ENCODE data around the gene ENAH. TPM values are rescaled to one million over a fixed set of nuclear protein-coding genes. Genes with fewer than 3 reads are reported as not detected.

ENAH gene
- total and polyA plus RNA-seq, 2 donors (not counting 1 experiment from before 2014, with no cell fraction given), result 1.3 to 1.6 TPM

GRCh38 chr1:225525377-225525776, 127.5 kb downstream of the ENAH start:
- TF ChIP-seq CTCF (IDR thresholded peaks at IDR 0.05) (no peak), EZH2 (IDR thresholded peaks at IDR 0.05; ENCODE audit: borderline replicate concordance, insufficient read depth, low read depth, low read length, poor library complexity, severe bottlenecking) (no peak)
- Histone ChIP-seq H3K27ac (ENCODE audit: low read length in 2 of 2) (no peak overlapping the region), H4K20me1 (ENCODE audit: control insufficient read depth, insufficient read depth, low read length, poor library complexity, severe bottlenecking) (no peaks in the 10 kb centered on the region), H3K4me1 (ENCODE audit: control insufficient read depth in 2 of 2, insufficient read depth in 2 of 2, low read length in 2 of 2) (no peaks in the 10 kb centered on the region), H3K36me3 (replicated peaks in 1 of 2; ENCODE audit: control extremely low read depth in 1 of 2, control insufficient read depth in 1 of 2, extremely low read depth in 1 of 2, insufficient read depth in 2 of 2, low read length in 1 of 2) (no peaks in the 10 kb centered on the region), H3K9ac (ENCODE audit: low read length) (no peak overlapping the region), H3K27me3 (replicated peaks in 1 of 4; ENCODE audit: control extremely low read depth in 1 of 4, control insufficient read depth in 3 of 4, insufficient read depth in 4 of 4, low read length in 3 of 4) (no peaks in the 10 kb centered on the region), H3K79me2 (ENCODE audit: control insufficient read depth, insufficient read depth, low read length) (no peaks in the 10 kb centered on the region), H2AFZ (ENCODE audit: insufficient read depth, low read depth, low read length, poor library complexity, severe bottlenecking) (no peak overlapping the region), H3K9me3 (ENCODE audit: control extremely low read depth in 1 of 3, control insufficient read depth in 2 of 3, insufficient read depth in 1 of 3, low read length in 2 of 3) (no peaks in the 10 kb centered on the region), H3K4me2 (replicated peaks; ENCODE audit: low read depth, low read length, poor library complexity, severe bottlenecking) (no peak overlapping the region), H3K4me3 (ENCODE audit: control extremely low read depth in 1 of 5, extremely low read depth in 1 of 5, insufficient read depth in 1 of 5, low read depth in 2 of 5, low read length in 4 of 5) (no peak overlapping the region)
- intact Hi-C loops (cut with micrococcal nuclease), result no loop called here
- WGBS (ENCODE audit: insufficient coverage), result 92% methylated on average over 7 of the region's 7 CpGs
- Mint-ChIP-seq H3K27ac (no peak overlapping the region), H3K27me3 (peaks cover 5% of the 10 kb centered on the region), H3K9me3 (ENCODE audit: insufficient read depth) (no peaks in the 10 kb centered on the region), H3K4me3 (no peak overlapping the region), H3K4me1 (no peaks in the 10 kb centered on the region)
- no peak for ATAC-seq (ENCODE audit: low read depth)
- POLR2A ChIA-PET, result no interaction called here
- CTCF ChIA-PET, result no interaction called here
- no peak for DNase-seq

DNA sequence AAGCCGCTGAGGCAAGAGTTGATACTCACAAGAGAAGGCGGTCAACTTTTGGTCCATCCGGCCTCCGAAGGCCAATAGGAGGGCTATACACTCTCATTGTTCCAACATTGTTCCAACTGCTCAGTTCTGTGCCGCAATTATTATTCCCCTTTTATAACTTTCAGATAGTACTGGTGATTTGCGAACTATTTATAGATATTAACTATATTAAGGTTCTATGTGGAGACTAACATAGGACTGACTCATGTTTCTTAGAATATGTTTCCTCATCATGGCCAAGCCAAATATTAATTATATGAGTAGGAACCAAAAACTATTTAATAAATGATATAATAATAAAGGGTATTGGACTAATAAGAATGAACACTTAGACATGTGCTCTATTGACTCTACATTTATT, 128.4 kb downstream of the ENAH start:
- ATAC-seq (ENCODE audit: low read depth) (no peak), DNase-seq (no peak)
- Mint-ChIP-seq H3K4me1 (no peaks in the 10 kb centered on the region), H3K4me3 (no peak overlapping the region), H3K9me3 (ENCODE audit: insufficient read depth) (no peaks in the 10 kb centered on the region), H3K27me3 (peaks cover 5% of the 10 kb centered on the region), H3K27ac (no peak overlapping the region)
- intact Hi-C loops (cut with micrococcal nuclease), result no loop called here
- TF ChIP-seq CTCF (IDR thresholded peaks at IDR 0.05) (no peak), EZH2 (IDR thresholded peaks at IDR 0.05; ENCODE audit: borderline replicate concordance, insufficient read depth, low read depth, low read length, poor library complexity, severe bottlenecking) (no peak)
- H3K36me3 ChIP-seq (replicated peaks in 1 of 2; ENCODE audit: control extremely low read depth in 1 of 2, control insufficient read depth in 1 of 2, extremely low read depth in 1 of 2, insufficient read depth in 2 of 2, low read length in 1 of 2), result no peaks in the 10 kb centered on the region
- H3K27me3 ChIP-seq (replicated peaks in 1 of 4; ENCODE audit: control extremely low read depth in 1 of 4, control insufficient read depth in 3 of 4, insufficient read depth in 4 of 4, low read length in 3 of 4), result no peaks in the 10 kb centered on the region
- H3K79me2 ChIP-seq (ENCODE audit: control insufficient read depth, insufficient read depth, low read length), result no peaks in the 10 kb centered on the region
- no peak overlapping the region for H3K27ac ChIP-seq (ENCODE audit: low read length in 2 of 2)
- H2AFZ ChIP-seq (ENCODE audit: insufficient read depth, low read depth, low read length, poor library complexity, severe bottlenecking), result no peak overlapping the region
- no peak overlapping the region for H3K4me3 ChIP-seq (ENCODE audit: control extremely low read depth in 1 of 5, extremely low read depth in 1 of 5, insufficient read depth in 1 of 5, low read depth in 2 of 5, low read length in 4 of 5)
- H4K20me1 ChIP-seq (ENCODE audit: control insufficient read depth, insufficient read depth, low read length, poor library complexity, severe bottlenecking), result no peaks in the 10 kb centered on the region
- H3K9me3 ChIP-seq (ENCODE audit: control extremely low read depth in 1 of 3, control insufficient read depth in 2 of 3, insufficient read depth in 1 of 3, low read length in 2 of 3), result no peaks in the 10 kb centered on the region
- WGBS (ENCODE audit: insufficient coverage), result 100% methylated on average over 4 of the region's 6 CpGs
- no peak overlapping the region for H3K9ac ChIP-seq (ENCODE audit: low read length)
- CTCF ChIA-PET, result no interaction called here
- POLR2A ChIA-PET, result no interaction called here
- no peak overlapping the region for H3K4me2 ChIP-seq (replicated peaks; ENCODE audit: low read depth, low read length, poor library complexity, severe bottlenecking)
- H3K4me1 ChIP-seq (ENCODE audit: control insufficient read depth in 2 of 2, insufficient read depth in 2 of 2, low read length in 2 of 2), result no peaks in the 10 kb centered on the region

All from B cell (primary cell).